Dermis microvascular lymphatic vessel endothelial cell (primary cell): ENCODE results near the gene PTPN1. TPM values are rescaled to one million over a fixed set of nuclear protein-coding genes. Genes with fewer than 3 reads are reported as not detected.

Source experiments
- DNase-seq, 2 donors: peaks; one replicate each; pipeline versions ENCODE4 v3.0.0 to v3.0.0-alpha.2; 2010; ENCODE audit warnings: low read depth in 2 of 2
- total RNA-seq: library from RNA; depleted of rRNA; stranded (reverse); fragments of >200 nt; gene quantifications from 2 replicates; pipeline ENCODE4 v1.2.1, GENCODE V29; 2014

PTPN1 gene
- total RNA-seq, 1 donor from 2014 or later = 25.5 TPM

DNA sequence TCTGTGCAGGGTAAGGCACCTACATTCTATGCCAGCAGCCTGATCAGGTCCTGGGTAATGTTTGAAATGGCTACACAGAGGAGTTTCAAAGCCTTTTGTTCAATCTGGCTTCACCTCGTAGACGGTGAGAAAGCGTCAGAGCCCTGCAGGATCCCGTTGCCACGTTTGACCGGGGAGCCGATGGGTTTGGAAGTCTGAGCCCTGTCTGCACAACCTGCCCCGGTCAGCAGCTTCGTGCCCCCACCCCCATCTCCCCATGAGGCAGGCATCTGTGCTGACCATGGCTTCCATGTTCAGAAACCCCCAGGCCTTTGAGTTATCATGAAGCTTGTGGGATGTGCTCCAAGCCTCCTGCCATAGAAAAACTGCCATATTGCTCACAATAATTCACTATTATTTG, 63.9 kb downstream of the PTPN1 start:
- DNase-seq = no peak

GRCh38 chr20:50574586-50574985, 64.4 kb downstream of the PTPN1 start:
- no peak for DNase-seq

DNA sequence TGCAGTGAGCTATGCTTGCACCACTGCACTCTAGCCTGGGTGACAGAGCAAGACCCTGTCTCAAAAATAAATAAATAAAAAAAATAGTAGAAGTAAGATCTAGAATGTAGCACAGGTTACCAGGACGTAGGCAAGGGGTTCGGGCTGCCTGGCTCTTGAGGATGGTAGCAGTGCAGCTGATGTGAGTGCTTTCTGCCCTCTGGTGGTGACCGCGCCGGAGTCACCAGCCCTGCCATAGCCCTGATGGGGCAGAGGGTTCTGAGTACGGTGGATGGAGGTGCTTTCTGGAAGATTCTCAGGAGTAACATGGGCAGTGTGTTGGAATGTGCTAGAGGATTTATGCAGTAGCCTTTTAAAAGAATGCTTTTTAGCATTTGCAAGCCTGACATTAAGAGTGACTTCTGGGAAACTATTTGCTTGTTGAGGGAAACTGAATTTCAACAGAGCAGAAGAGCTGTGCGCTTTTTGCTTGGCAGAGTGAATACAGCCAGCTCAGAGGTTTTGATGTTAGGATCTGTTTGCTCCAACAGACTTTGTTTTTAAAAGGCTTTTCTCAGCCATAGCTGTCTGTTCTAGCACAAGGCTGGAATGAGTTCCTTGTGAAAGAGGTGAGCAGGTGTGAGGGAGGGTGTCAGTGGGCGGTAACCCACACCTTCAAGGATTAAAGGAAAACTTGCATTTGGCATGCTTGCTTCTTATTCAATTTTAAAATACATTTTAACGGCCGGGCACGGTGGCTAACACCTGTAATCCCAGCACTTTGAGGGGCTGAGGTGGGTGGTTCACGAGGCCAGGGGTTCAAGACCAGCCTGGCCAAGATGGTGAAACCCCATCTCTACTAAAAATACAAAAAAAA, 65.9 kb downstream of the PTPN1 start:
- peak; percentile 40 to 75 for DNase-seq

- DNase-seq = no peak
Measured at GRCh38 chr20:50577175-50578018, 67.2 kb downstream of the PTPN1 start.

GRCh38 chr20:50578061-50578777, 68.0 kb downstream of the PTPN1 start:
- DNase-seq = no peak

DNA sequence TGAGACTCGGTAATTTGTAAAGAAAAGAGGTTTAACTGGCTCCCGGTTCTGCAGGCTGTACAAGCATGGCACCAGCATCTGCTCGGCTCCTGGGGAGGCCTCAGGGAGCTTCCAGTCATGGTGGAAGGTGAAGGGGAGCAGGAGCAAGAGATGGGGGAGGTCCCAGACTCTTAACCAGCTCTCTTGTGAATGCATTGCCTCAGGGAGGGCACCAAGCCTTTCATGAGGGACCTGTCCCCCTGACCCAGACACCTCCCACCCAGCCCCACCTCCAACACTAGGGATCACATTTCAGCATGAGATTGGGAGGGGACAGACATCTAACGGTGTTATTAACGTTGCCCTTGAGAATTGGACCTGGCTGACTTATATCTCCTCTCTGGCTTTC, 68.6 kb downstream of the PTPN1 start:
- DNase-seq = no peak

- no peak for DNase-seq
Measured at GRCh38 chr20:50579511-50579910, 69.3 kb downstream of the PTPN1 start.

GRCh38 chr20:50580016-50580747, 70.0 kb downstream of the PTPN1 start:
- DNase-seq = peak; percentile 57 to 68

DNA sequence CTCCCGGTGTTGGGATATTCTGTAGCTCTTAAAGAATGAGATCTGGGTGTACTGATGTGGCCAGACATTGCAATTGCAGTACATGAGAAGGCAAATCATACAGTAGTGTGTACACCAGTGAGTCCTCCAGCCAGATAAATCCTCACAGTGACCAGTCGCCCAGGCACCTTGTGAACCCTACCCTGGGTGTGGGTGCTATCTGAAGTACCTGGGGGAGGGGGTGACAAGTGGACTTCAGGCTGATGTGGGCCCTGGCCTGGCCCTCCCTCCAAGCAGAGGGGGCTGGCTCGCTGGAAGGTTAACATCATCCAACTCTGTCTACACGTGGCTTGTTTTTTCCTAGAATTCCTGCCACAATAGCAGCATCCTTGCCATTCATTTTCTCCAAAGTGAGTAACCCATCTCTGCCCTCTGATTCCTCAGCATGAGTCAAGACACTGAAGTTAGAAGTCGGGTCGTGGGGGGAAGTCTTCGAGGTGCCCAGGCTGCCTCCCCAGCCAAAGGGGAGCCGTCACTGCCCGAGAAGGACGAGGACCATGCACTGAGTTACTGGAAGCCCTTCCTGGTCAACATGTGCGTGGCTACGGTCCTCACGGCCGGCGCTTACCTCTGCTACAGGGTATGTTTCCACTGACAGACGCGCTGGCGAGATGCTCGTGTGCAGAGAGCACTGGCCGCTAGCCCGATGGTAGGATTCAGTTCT, 70.8 kb downstream of the PTPN1 start:
- no peak for DNase-seq

DNA sequence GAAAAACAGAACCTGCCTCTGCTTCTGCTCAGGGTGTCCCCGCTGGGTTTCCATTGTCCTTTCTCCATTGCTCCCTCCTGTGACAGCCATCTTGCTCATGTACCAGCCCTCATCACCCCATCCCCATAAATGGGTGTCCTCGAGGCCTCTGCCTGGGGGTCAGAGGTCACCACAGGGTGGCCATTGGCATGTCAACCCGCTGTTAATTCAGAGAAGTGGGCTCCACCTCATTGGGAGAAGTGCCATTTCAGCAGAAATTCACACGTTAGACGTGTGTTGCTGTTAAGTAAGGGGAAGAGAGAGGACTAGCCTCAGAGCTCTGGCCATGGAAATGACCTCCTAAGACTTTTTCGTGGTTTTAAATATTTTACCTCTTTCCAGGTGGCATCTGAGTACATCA, 71.9 kb downstream of the PTPN1 start:
- DNase-seq = no peak

DNA sequence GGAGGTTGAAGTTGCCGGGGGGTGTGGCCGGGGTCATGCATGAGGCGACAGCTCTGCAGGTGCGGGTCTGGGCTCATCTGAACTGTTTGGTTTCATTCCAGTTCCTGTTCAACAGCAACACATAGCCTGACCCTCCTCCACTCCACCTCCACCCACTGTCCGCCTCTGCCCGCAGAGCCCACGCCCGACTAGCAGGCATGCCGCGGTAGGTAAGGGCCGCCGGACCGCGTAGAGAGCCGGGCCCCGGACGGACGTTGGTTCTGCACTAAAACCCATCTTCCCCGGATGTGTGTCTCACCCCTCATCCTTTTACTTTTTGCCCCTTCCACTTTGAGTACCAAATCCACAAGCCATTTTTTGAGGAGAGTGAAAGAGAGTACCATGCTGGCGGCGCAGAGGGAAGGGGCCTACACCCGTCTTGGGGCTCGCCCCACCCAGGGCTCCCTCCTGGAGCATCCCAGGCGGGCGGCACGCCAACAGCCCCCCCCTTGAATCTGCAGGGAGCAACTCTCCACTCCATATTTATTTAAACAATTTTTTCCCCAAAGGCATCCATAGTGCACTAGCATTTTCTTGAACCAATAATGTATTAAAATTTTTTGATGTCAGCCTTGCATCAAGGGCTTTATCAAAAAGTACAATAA, 72.5 kb downstream of the PTPN1 start:
- DNase-seq = no peak

- DNase-seq = no peak
Measured at GRCh38 chr20:50583442-50584150, 73.4 kb downstream of the PTPN1 start.

- DNase-seq = no peak
Measured at GRCh38 chr20:50584687-50585086, 74.5 kb downstream of the PTPN1 start.

GRCh38 chr20:50585214-50585613, 75.0 kb downstream of the PTPN1 start:
- DNase-seq = no peak

GRCh38 chr20:50585678-50586077, 75.5 kb downstream of the PTPN1 start:
- DNase-seq = no peak

- no peak for DNase-seq
Measured at GRCh38 chr20:50586531-50587232, 76.5 kb downstream of the PTPN1 start.

- no peak for DNase-seq
Measured at GRCh38 chr20:50587291-50587961, 77.2 kb downstream of the PTPN1 start.

DNA sequence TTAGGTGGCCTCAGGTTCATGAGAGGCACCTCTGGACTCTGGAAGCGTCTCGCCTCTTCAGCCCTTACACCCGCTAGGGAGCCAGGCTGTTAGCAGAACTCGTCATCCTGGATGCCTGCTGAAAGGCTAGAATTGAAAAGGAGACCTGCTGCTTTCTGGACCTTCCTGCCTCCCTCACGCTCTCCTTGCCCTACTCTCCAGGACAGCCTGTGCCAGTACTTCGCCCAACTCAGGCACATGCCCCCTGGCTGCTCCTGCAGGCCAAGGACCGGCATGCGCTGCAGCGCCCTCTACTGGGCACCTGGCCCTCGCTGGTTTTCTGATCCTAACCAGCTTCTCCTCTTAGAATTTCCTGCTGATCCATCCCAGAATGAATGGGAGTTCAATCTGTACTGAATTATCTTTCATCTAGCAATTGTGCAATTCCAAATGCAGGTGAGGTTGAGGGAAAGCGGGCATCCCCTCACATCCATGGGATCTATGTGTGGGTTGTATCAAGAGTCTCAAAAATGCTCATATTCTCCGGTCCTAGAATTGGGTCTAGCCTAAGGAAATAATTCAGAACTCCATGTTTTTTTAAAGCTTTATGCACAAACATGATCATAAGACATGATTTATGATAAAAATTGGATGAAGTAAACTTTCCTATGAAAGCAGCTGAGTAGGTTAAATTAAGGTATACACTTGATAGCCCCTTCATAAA, 78.0 kb downstream of the PTPN1 start:
- DNase-seq = peak; percentile 38 to 70
